HG02970 (cell line): ENCODE results near the gene CALD1.
"Not testable (repeated sequence)": the region's sequence is repeated elsewhere in the genome, so short reads cannot be mapped to it uniquely, and the experiment has no call there.

ENCODE experiments used
- ATAC-seq: cut with Tn5 transposase; IDR thresholded peaks from one replicate; pipeline ENCODE4 v1.9.1; 2021; ENCODE audit warnings: mild to moderate bottlenecking, moderate library complexity, moderate number of reproducible peaks; ENCODE audit not compliant: unreplicated experiment, low FRiP score

The CALD1 gene

DNA sequence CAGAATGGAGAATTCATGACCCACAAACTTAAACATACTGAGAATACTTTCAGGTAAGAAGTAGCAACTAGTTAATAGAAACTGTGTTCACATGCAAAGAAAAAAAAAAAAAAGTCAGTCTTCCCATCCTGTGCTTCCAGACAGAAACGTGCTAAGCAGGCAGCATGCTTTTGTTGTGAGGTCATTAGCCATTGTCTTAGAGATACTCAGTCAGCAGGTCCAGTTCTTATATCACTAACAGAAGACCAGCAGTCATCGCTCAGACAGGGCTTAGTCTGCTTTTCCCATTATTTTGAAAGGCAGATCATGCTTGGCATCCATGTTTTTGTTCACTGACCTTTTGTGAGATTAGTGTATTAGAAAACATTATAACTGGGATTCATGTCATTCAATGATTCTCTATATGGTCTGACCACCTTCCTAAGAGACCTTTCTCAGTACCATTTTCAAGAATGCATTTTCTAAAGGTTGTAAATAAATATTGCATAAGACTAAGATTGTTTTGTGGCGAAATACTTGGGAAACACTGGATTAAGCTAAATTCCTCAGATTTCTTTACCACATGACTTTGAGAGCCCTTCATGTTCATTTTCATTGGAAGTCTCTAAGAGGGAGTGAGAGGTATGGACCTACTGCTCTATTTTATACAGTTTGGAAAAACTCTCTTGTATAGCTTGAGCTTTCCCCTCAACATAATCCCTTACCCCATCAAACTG is 161.9 kb downstream of the CALD1 start:
- no peak for ATAC-seq

DNA sequence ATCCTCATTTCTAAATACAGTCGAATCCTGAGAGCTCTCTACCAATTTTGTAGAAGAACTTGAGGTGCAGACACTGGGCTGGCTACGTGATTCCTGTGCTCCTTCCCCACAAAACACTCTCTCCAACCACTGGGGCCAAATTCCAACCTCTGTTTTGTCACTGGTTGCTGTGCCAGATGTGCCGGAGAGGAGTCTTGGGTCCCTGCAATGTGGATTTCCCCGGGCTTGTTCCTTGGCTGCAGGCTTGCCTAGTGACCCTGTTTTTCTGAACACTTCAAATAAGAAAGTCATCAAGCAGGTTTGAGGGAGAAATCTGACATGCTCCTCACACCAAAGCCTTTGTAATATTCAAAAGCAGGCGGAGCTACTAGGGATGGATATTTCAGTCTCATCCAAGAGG is 162.5 kb downstream of the CALD1 start:
- no peak for ATAC-seq

- ATAC-seq, result no peak
Measured at GRCh38 chr7:134942690-134943466, 163.4 kb downstream of the CALD1 start.

DNA sequence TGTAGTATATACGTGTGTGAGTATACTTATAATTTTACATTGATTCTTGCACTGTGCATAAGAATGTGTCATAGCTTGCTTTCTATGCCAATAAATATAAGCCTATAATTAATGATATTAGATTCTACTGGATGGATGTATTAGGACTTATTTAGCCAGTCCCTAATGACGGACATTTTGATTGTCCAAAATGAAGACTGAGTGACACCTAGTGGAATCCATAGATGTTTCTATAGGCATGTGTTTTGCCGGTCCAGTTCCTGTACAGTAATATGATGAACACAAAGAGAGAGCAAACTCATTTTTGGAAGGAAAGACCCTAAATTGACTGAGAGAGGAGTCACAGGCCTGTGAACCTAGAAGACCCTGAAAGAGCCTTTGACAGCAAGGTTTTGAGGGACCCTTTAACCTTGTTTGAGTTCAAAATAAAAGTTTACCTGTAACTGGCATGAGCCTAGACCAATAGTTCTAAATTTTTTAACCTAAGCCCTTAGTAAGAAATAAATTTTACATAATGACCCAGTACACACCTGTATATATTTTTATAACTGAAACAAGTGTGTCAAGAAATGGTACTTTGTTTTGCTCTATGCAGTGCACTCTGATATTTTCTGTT is 164.5 kb downstream of the CALD1 start:
- no peak for ATAC-seq

- ATAC-seq, result no peak
Measured at GRCh38 chr7:134945691-134946090, 166.3 kb downstream of the CALD1 start.

- no peak for ATAC-seq
Measured at GRCh38 chr7:134946260-134946659, 166.8 kb downstream of the CALD1 start.

DNA sequence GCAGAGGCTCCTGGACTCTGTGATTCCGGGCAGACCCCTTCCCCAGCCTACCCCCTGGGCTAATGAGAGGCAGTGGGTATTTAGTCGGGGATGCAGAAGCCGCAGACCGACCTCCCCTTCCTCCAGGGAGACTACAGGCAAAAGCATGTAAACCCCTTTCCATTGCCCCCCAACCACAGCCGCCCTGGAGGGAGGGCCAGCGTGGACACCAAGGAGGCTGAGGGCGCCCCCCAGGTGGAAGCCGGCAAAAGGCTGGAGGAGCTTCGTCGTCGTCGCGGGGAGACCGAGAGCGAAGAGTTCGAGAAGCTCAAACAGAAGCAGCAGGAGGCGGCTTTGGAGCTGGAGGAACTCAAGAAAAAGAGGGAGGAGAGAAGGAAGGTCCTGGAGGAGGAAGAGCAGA is 167.9 kb downstream of the CALD1 start:
- ATAC-seq, result no peak

DNA sequence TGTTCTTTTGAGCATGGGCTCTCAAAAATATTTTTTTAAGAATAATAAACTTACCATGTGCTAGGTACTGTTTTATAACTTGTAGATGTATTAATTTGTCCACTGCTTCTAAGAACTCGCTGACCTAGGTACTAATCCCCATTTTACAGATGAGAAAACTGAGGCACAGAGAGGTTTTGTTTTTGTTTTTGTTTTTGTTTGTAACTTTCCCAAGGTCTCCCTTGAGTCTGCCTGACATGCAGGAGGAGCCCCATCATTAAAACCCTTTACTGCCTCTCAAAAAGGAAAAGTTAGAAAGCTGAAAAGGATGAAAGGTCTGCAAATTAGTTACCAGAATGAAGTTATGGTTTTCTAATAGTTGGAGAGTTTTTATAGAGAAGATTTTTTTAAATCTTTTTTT is 168.4 kb downstream of the CALD1 start:
- ATAC-seq, result no peak

- ATAC-seq, result no peak
Measured at GRCh38 chr7:134948246-134948645, 168.8 kb downstream of the CALD1 start.

DNA sequence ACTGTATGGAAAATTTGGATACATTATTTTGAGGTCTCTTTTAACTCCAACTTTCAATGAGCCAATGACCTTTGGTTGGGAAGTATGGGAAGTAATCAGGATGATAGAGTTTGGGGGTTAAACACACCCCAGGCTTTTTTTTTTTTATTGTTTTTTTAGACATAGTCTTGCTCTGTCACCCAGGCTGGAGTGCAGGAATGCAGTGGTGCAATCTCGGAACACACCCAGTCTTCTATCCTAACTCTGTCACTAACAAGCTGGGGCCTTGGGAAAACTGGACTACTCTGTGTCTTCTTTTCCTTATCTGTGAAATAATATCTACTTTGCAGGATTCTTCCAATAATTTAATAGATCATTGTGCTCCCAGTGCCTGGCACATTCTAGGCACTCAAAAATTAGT is 169.3 kb downstream of the CALD1 start:
- ATAC-seq, result no peak

- ATAC-seq, result no peak
Measured at GRCh38 chr7:134949171-134949570, 169.7 kb downstream of the CALD1 start.

GRCh38 chr7:134954197-134955082 is 175.0 kb downstream of the CALD1 start:
- no peak for ATAC-seq

GRCh38 chr7:134957005-134957404 is 177.6 kb downstream of the CALD1 start:
- ATAC-seq, result no peak

GRCh38 chr7:134959810-134960209 is 180.4 kb downstream of the CALD1 start:
- no peak for ATAC-seq

GRCh38 chr7:134962270-134962780 is 182.9 kb downstream of the CALD1 start:
- ATAC-seq, result no peak

DNA sequence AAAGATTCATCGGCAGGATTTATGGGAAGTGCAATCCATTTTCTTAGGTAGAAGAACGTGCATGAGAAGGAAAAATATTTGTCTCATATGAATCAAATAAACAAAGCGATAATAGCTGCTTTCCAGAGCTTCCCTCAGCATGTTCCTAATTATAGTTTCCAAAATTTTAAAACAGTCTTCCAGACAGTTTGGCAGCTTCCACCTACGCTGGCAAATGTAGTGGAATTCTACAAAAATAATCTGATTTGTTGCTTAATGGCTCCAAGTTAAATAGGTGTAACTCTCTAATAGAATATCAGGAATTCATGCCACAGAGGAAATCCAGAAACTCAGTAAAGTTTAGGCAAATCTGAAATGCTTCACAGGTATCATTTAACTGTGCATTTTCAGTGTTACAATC is 183.6 kb downstream of the CALD1 start:
- no peak for ATAC-seq

GRCh38 chr7:134966691-134967090 is 187.3 kb downstream of the CALD1 start:
- ATAC-seq, result no peak

GRCh38 chr7:134968110-134968509 is 188.7 kb downstream of the CALD1 start:
- no peak for ATAC-seq

DNA sequence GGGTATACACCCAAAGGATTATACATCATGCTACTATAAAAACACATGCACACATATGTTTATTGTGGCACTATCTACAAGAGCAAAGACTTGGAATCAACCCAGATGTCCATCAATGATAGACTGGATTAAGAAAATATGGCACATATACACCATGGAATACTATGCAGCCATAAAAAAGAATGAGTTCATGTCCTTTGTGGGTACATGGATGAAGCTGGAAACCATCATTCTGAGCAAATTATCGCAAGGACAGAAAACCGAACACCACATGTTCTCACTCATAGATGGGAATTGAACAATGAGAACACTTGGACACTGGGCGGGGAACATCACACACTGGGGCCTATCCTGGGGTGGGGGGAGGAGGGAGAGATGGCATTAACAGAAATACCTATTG is 202.2 kb downstream of the CALD1 start:
- ATAC-seq, result not testable (repeated sequence)

- no peak for ATAC-seq
Measured at GRCh38 chr7:134985894-134986362, 206.5 kb downstream of the CALD1 start.
